ENCODE results near the gene SAG.
"Not testable (repeated sequence)": the region's sequence is repeated elsewhere in the genome, so short reads cannot be mapped to it uniquely, and the experiment has no call there.

Gene SAG

GRCh38 chr2:233329489-233330135 lies 22.0 kb downstream of the SAG start:
- DNase-seq (ENCODE audit: low read depth, low spot score), result no peak

DNA sequence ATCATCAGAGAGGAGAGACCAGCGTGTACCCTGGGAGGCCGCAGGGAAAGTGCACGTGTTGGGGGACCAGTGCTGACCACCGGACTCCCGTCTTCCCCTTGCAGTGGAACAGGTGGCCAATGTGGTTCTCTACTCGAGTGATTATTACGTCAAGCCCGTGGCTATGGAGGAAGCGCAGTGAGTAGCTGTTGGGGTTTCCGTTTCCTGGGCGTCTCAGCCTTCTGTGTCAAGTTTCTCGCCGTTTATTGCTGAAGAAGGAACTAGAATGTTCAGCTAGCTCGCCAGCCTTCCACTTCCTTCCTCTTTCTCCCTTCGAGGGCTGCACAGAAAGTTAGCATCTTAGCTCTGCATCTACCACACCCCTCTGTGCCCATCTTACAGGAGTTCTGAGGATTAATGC lies 23.9 kb downstream of the SAG start:
- DNase-seq (ENCODE audit: low read depth, low spot score), result no peak

DNA sequence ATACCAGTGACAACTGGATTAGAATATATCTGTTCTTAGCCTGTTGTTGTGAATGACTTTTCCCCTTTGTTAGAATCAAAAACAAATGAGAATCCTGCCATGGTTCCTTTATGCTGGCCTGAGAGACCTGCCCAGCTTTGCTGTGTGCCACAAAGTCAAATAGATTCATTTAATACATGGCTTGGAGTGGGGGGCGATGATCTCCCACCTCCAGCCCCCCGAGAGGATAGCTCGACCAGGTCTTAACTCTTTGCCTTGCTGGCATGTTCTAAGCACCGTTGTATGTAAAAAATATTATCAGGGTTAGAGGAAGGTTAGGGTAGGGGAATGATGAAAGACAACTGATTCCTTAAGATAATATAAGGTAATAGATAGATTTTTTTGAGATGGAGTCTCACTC lies 24.5 kb downstream of the SAG start:
- no peak for DNase-seq (ENCODE audit: low read depth, low spot score)

- no peak for DNase-seq (ENCODE audit: low read depth, low spot score)
Measured at GRCh38 chr2:233334915-233335314, 27.3 kb downstream of the SAG start.

DNA sequence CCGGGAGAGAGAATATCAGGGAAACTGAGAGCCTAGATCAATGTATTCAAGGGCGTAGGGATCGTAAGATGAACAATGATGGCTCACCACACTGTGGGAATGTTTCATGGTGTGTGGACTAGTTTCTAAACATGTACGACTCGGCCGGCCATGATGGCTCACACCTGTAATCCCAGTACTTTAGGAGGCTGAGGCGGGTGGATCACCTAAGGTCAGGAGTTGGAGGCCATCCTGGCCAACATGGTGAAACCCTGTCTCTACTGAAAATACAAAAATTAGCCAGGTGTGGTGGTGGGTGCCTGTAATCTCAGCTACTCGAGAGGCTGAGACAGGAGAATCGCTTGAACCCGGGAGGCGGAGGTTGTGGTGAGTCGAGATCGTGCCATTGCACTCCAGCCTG lies 28.5 kb downstream of the SAG start:
- not testable (repeated sequence) for DNase-seq (ENCODE audit: low read depth, low spot score)

DNA sequence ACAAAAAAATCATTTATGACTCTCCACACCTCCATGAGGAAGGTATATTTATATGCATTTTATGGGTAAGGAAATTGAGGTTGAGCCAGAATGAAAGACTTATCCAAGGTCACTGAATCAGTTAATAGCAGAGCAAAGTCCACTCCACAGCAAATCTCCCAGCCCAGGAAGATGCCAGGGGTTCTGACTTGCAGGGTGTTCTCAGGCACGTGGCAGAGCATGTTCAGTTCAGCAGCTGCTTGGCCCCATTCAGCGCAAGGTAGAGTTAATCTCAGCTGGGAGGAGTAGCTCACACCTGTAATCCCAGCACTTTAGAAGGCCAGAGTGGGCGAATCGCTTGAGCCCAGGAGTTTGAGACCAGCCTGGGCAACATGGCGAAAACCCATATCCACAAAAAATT lies 28.9 kb downstream of the SAG start:
- no peak for DNase-seq (ENCODE audit: low read depth, low spot score)

DNA sequence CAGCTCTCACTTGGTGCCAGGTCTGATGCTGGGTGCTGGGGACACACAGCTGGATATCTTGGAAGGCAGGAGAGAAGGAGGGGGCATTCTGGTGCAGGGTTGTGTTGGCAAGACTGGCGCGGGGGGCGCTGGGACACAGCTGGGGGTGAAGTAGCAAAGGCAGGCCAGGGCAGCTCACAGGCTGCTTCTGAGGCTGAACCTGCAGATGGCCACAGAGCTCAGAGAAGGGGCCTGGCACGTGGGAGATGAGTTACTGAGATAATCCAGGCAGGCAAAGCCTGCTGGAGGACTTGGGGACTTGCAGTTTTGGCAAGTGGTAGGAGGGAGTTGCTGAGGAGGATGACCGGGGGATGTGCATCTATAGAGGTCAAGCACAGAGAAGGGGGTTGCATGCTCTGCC lies 30.4 kb downstream of the SAG start:
- DNase-seq (ENCODE audit: low read depth, low spot score), result no peak

DNA sequence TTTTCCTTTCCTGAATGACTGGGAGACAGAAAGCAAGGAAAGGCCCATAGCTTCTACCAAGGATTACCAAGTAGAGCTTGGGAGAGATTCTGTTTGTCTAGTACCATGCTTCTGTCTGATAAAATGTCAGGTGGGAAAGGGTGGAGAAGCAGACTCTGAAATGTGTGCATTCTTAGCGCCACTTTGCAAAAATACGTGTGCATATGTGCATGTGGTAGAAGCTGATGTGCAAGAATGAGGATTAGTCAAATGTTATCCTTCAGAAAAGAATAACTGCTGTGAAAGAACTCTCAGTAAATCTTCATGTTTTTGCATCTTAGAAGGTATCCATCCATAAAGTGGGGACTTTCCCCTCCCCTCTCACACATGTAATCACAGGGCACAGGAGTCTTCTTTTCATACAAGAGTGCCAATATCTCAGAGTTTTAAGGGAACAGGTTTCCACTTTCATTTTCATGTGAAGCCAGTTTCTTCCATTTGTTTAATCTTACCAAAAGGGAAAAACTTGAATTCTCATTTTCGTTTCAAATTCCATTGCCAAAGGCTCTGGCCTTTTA lies 31.3 kb downstream of the SAG start:
- DNase-seq (ENCODE audit: low read depth, low spot score), result no peak

- DNase-seq (ENCODE audit: low read depth, low spot score), result no peak
Measured at GRCh38 chr2:233339427-233339826, 31.8 kb downstream of the SAG start.

- DNase-seq (ENCODE audit: low read depth, low spot score), result no peak
Measured at GRCh38 chr2:233341296-233341695, 33.7 kb downstream of the SAG start.

DNA sequence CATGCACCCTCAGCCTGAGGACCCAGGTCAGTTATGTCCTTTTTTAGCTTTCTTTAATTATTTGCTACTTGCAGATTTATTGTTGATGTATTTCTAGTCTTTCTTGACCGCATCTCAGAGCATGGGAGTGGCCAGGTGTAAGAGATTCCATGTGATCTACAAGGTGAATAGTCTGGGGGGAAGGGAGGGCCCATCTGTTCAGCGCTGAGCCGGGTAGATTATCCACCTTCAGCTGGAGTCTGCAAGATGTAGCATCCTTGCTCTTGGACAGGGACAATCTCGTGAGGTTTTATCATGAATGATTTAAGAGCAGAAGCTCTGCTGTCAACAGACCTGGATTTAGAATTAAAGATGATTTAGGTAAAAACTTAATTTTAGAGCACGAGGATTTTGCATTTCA lies 34.7 kb downstream of the SAG start:
- DNase-seq (ENCODE audit: low read depth, low spot score), result no peak

DNA sequence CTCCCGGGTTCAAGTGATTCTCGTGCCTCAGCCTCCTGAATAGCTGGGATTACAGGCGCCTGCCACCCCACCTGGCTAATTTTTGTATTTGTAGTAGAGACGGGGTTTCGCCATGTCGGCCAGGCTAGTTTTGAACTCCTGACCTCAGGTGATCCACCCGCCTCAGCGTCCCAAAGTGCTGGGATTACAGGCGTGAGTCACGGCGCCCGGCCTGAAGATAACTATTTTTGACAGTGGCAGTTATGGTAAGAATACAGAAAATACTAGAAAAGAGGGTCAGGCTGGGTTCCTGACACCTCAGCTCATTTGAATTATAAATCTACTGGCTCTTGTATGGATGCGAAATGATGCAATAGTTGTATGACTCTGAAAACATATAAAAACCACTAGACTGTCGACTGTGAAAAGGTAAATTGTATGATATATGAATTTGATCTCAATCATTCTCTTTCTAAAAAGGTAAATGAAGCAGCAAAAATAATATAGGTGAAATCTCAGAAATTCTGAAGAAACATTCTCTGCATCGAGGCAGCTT lies 35.6 kb downstream of the SAG start:
- DNase-seq (ENCODE audit: low read depth, low spot score), result no peak

DNA sequence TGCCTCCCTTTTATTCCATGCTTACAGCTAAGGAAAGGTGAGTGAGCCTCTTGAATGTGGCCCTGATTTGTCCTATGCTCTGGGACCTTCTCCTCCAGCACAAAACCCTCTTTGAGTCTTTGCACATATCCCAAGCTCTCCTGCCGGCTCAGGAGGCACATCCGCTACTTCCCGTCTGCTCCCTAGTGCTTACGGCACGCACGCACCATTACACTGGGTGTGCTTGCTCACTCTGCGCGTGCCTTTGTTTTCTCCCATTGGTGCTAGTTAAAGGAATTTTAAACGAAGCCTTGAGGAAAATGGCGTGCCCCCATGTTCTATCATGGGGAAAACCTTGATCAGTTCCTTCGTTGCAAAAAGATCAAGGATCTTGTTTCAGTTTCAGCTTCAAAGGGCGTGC lies 38.8 kb downstream of the SAG start:
- no peak for DNase-seq (ENCODE audit: low read depth, low spot score)

DNA sequence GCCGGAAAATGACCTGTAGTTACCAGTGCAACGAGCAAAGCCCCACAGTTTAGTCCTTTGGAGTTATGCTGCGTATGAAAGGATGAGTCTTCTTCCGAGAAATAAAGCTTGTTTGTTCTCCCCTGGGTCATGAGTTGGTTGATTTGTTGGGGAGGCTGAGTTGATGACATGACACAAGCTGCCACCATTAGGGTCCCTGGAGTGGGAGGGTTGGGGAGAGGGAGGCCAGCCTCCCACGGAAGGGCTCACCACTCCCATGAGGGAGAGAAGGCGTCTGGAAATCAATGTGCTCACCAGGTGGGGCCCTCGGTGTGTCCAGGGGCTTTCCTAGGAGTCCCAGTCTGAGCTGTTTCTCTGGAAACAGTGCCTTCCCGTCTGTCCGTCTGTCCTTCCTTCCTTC lies 39.3 kb downstream of the SAG start:
- no peak for DNase-seq (ENCODE audit: low read depth, low spot score)

- no peak for DNase-seq (ENCODE audit: low read depth, low spot score)
Measured at GRCh38 chr2:233349005-233349998, 41.7 kb downstream of the SAG start.

DNA sequence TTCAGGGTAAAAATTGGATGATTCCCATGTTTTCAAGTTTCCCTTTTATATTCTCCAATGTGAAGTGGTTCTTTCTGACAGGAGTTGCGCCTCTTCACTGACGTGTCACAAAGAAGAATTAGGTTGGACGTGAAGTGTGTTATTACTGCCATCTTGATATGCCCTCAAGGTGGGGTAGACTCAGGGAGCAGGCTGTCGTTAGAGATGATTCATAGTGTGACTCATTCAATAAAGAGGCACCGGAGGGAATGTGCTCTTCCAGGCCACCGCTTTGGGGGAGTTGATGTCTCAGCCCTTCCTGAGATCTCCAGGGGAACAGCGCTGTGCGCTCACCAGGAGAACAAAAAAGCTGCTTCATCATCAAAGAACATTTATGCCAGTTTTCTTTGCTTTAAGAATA lies 43.1 kb downstream of the SAG start:
- peak; percentile 53 for DNase-seq (ENCODE audit: low read depth, low spot score)

DNA sequence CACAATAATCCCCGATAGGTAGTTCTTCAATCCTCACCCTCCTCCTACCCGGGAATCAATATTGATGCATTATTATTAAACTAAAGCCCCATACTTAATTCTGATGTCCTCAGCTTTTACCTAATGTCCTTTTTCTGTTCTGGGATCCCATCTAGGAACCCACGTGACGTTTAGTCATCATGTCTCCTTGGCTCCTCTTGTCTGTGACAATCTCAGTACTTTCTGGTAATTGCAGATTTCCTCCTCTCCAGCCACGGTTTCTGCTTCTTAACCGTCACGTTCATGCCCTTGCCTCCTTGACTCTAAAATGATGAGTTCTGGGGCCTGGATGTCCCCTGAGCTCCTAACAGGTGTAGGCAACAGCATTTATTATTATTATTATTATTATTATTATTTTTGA lies 43.8 kb downstream of the SAG start:
- DNase-seq (ENCODE audit: low read depth, low spot score), result no peak

GRCh38 chr2:233352141-233352842 lies 44.7 kb downstream of the SAG start:
- DNase-seq (ENCODE audit: low read depth, low spot score), result no peak

- no peak for DNase-seq (ENCODE audit: low read depth, low spot score)
Measured at GRCh38 chr2:233353101-233353768, 45.6 kb downstream of the SAG start.

DNA sequence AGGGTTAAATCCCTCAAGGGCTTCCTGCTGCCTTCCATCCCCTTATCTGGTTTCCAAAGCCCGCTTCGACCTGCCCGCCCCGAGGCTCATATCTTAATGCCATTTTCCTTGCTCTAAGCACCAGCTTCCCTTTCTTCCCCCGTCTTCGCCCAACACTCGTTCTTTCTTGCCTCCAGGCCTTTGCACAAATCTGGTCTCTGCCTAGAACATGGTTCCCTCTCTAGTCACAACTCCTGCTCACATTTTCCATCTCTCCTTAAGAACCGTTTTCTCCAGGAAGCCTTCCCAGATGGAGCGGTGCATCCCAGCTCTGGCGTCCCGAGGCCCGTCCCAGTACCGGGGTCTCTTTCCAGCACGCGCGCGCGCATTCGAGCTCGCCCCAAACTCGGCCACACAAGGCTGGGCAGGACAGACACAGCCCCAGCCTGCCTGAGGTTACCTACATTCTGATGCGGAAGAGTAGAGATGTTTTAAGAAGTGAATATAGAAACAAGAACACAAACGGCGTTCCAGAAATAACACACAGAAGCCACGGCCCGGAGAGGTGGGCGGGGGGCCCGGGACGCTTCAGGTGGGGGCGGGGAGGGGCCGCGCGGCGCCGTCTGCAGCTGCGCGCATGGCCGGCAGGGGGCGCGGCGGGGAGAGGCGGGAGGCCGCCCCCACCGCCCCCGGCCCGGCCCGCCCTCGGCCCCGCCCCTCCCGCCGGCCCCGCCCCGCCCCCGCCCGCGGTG lies 46.3 kb downstream of the SAG start, which contains the start of gene DGKD:
TSS of gene DGKD (plus strand) at position 726 of the 731 bp plus-strand sequence. CDS start 25 bp downstream, outside the sequence.
- DNase-seq (ENCODE audit: low read depth, low spot score), result no peak
